A673 (cell line): Measurements from ENCODE around the gene RPGR.

Experiments used
- EZH2 ChIP-seq: fragments of 200-600 bp; sonication (generic); IDR thresholded peaks from 2 replicates; pipeline ENCODE4 v1.6.1; 2017; ENCODE audit warnings: borderline replicate concordance, low read depth, mild to moderate bottlenecking, mixed read lengths, antibody characterized with exemption, low read length; ENCODE audit not compliant: poor library complexity, severe bottlenecking
- TF ChIP-seq, protein P1 (sequence below): fragments of 300-800, 200-600 bp; sonication (generic); conservative IDR thresholded peaks from 2 replicates; pipeline ENCODE4 v1.5.1; 2017; ENCODE audit warnings: low read depth, mild to moderate bottlenecking, antibody characterized with exemption, low read length, moderate library complexity, mixed read lengths

DNA sequence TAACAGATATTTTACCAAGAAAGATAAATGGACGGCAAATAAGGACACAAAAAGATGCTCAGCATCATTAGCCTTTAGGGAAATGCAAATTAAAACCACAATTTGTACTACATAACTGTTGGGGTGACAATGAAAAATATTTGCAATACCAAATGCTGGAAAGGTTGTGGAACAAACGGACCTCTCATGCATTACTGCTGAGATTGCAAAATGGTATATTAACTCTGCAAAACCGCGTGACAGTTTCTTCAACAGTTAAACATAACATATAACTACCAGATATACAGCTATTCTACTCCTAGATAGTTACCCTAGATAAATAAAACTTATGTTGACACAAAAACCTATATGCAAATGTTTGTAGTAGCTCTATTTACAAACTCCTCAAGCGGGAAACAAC, 18.8 kb upstream of the RPGR start:
- TF ChIP-seq, protein P1, sequence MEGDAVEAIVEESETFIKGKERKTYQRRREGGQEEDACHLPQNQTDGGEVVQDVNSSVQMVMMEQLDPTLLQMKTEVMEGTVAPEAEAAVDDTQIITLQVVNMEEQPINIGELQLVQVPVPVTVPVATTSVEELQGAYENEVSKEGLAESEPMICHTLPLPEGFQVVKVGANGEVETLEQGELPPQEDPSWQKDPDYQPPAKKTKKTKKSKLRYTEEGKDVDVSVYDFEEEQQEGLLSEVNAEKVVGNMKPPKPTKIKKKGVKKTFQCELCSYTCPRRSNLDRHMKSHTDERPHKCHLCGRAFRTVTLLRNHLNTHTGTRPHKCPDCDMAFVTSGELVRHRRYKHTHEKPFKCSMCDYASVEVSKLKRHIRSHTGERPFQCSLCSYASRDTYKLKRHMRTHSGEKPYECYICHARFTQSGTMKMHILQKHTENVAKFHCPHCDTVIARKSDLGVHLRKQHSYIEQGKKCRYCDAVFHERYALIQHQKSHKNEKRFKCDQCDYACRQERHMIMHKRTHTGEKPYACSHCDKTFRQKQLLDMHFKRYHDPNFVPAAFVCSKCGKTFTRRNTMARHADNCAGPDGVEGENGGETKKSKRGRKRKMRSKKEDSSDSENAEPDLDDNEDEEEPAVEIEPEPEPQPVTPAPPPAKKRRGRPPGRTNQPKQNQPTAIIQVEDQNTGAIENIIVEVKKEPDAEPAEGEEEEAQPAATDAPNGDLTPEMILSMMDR: no peak
- TF ChIP-seq EZH2: no peak
